Ishikawa (cell line): ENCODE results near the gene NTMT1.

Experiments used
- CEBPB ChIP-seq: IDR thresholded peaks from 2 replicates; pipeline ENCODE4 v1.6.1; 2012
- CREB1 ChIP-seq: IDR thresholded peaks from 2 replicates; pipeline ENCODE4 v1.6.1; 2012; ENCODE audit warnings: low read depth
- EGR1 ChIP-seq: IDR thresholded peaks from 2 replicates; pipeline ENCODE4 v1.6.1; 2012
- EP300 ChIP-seq: IDR thresholded peaks from 2 replicates; pipeline ENCODE4 v1.6.1; 2012; ENCODE audit warnings: borderline replicate concordance
- FOXM1 ChIP-seq: IDR thresholded peaks from 2 replicates; pipeline ENCODE4 v1.6.1; 2012; ENCODE audit warnings: low read depth, borderline replicate concordance
- NFIC ChIP-seq: IDR thresholded peaks from 2 replicates; pipeline ENCODE4 v1.6.1; 2012
- RAD21 ChIP-seq: IDR thresholded peaks from 2 replicates; pipeline ENCODE4 v1.6.1; 2012; ENCODE audit warnings: low read depth
- REST ChIP-seq: IDR thresholded peaks from 2 replicates; pipeline ENCODE4 v1.6.1; 2012; ENCODE audit warnings: low read depth, mild to moderate bottlenecking
- TAF1 ChIP-seq: IDR thresholded peaks from 2 replicates; pipeline ENCODE4 v1.6.1; 2012; ENCODE audit warnings: low read depth, mild to moderate bottlenecking
- TCF12 ChIP-seq: IDR thresholded peaks from 2 replicates; pipeline ENCODE4 v1.6.1; 2012; ENCODE audit warnings: low read depth
- TEAD4 ChIP-seq: IDR thresholded peaks from 2 replicates; pipeline ENCODE4 v1.6.1; 2012
- YY1 ChIP-seq: IDR thresholded peaks from 2 replicates; pipeline ENCODE4 v1.6.1; 2012; ENCODE audit warnings: low read depth
- ZBTB7A ChIP-seq: IDR thresholded peaks from 2 replicates; pipeline ENCODE4 v1.6.1; 2012; ENCODE audit warnings: low read depth
- TF ChIP-seq, protein P1 (sequence below): IDR thresholded peaks from 2 replicates; pipeline ENCODE4 v1.6.1; 2012
- TF ChIP-seq, protein P2 (sequence below): IDR thresholded peaks from 2 replicates; pipeline ENCODE4 v1.6.1; 2012

The NTMT1 gene

DNA sequence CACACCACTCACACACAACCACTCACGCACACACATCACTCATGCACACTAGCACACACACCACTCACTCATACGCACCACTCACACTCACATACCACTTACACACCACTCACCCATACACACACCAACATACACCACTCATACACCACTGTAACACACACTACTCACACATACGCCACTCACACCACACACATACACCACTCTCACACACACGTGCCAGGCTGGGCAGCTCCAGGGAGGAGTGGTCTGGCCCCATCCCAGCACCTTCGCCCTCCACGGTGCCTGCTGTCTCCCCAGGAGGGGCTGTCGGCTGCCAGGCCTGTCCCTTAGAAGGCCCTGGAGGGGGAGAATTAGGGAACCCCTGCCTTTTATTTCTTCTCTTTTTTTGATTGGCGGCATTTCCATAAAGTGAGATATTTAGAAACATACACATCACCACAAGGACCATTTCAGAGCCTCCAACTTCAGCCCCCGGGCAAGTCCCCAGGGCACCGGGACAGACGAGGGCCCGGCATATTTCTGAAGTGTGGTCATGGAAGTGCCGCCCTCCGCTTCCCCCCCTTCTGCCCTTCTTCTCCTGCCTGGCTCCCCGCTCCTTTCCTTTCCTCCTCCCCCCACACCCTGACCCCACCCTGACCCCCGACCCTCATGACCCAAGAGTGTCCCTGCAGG, 22.3 kb downstream of the NTMT1 start:
- TF ChIP-seq TAF1 (no peak), EP300 (no peak), NFIC (no peak), REST (no peak), YY1 (no peak)

DNA sequence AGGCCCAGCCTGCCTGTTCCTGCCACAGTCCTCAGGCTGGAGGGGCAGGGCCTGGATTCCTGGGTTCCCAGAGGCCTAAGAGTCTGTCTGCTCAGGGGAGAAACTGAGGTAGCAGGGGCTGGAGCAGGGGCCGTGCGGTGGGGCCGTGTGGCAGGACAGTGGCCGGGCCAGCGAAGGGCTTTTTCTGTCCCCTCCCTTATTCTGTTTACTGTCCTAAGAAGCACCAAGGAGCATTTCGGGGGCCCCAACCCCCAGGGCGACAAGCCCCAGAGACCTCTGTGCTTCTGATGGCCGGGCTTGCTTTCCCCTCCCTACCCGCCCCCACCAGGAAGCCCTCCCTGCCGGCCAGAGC, 22.8 kb downstream of the NTMT1 start:
- TF ChIP-seq EGR1 = no peak
- no peak for TF ChIP-seq YY1
- no peak for TF ChIP-seq CREB1
- no peak for TF ChIP-seq TEAD4
- TF ChIP-seq, protein P1, sequence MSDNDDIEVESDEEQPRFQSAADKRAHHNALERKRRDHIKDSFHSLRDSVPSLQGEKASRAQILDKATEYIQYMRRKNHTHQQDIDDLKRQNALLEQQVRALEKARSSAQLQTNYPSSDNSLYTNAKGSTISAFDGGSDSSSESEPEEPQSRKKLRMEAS = no peak
- TF ChIP-seq NFIC = no peak
- no peak for TF ChIP-seq RAD21
- no peak for TF ChIP-seq TCF12
- no peak for TF ChIP-seq FOXM1
- TF ChIP-seq TAF1 = no peak
- TF ChIP-seq REST = no peak
- no peak for TF ChIP-seq EP300
- no peak for TF ChIP-seq ZBTB7A

DNA sequence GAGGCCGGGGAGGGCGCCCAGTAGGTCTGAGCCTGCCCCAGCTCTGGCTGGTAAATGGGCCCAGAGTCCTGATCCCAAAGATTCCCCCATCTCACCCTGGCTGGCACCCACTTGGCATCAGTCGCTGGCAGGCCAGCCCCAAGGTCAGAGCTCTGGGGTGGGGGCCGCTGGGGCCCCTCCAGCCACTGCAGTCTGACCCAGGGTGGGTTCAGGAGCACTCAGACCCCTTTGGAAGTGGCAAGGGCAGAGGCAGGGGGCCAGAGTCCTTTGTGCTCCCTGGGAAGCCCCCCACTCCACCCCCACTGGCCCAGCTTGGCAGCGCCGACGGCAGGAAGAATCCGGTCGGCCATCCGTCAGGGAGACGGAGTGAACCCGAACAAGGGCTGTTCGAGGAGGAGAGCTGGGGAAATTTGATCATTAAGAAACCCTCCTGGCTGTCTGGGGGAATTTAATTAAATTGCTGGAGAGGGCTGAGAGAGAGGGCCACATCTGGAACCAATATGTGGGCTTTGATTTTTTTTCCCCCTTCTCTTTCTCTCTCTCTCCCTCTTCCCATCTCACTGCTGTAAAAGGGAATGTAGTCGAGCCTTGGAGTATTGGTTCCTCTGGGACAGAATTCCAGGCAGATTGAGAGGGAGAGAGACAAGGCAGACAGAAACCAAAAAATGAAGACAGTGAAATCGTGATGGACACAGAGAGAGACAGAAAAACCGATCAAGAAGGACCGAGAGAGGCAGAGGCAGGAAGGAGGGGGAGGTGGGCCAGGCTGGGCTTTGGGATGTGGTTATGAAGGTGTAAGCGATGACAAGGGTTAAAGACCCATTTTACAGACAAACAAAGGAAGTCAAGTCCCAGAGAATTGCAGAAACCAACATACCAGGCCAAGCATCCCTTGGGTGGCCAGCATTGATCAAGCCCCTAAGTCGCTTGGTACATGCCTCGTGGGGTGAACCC, 24.0 kb downstream of the NTMT1 start:
- no peak for TF ChIP-seq CEBPB

DNA sequence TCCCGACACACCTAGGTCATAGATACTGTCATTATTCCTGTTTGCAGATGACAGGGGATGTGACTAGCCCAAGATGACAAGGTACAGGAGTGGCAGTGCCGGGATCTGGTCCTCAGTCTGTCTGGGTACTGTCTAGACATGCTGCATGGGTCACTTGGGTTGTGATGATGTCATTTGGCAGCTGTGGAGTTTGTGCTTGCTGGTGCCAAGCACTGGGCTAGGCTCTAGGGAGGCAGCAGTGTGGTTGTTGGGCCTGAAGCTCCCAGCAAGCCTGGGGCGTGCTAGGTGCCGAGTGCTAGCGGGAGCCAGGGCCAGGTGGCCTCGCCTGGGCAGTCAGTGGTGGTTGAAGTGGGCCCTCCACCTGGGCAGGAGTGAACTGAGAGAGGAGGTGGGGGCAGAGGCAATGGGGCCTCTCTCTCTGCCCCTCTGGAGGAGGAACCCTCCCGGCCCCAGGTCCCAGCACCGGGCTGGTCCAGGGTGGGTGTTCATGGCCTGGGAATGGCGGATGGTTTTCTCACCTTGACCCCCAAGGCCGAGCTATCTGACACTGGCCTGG, 24.8 kb downstream of the NTMT1 start:
- TF ChIP-seq TCF12 (no peak), YY1 (no peak), TEAD4 (no peak), RAD21 (no peak), FOXM1 (no peak)

DNA sequence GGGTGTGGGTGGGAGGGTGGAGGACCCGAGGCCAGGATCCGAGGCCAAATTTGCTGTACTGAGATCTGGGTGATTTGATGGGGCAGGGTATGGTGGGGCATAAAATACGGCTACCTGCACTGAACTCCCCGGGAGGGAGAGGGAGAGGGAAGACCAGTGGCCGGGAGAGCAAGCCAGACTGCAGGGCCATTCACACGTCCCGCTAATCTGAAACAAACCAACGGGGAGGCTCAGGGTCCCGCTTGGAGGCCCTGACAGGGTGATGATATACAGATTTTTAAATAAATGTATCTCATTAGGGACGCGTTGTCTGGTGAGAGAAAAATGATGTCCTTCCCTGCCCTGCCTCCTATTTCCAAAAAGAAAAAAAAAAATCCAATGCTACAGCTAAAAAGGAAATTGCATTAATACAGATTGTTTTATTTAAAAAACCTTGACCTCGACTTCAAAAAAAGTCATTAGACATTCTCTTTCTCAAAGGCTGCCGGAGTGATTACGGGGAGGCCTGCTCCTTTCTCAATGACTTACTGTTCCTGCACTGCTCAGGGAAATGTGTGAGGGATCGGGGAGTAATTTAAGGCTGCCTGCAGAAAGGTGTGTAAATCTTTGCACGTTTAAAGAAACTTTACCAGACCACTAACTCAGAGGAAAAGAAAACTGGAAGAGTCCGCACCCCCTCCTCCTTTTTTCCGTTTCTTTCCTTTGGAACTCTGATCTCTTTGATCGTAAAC, 28.0 kb downstream of the NTMT1 start:
- TF ChIP-seq TEAD4 = no peak
- no peak for TF ChIP-seq CREB1
- TF ChIP-seq TAF1 = no peak
- no peak for TF ChIP-seq RAD21
- TF ChIP-seq EP300 = no peak
- TF ChIP-seq YY1 = no peak
- no peak for TF ChIP-seq NFIC
- TF ChIP-seq FOXM1 = no peak
- no peak for TF ChIP-seq ZBTB7A
- TF ChIP-seq, protein P1 = no peak
- TF ChIP-seq, protein P2, sequence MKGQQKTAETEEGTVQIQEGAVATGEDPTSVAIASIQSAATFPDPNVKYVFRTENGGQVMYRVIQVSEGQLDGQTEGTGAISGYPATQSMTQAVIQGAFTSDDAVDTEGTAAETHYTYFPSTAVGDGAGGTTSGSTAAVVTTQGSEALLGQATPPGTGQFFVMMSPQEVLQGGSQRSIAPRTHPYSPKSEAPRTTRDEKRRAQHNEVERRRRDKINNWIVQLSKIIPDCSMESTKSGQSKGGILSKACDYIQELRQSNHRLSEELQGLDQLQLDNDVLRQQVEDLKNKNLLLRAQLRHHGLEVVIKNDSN = no peak

GRCh38 chr9:129654554-129655040, 28.6 kb downstream of the NTMT1 start:
- TF ChIP-seq, protein P1 = no peak
- TF ChIP-seq RAD21 (no peak), CEBPB (no peak), EGR1 (no peak), FOXM1 (no peak), NFIC (no peak), YY1 (no peak), ZBTB7A (no peak), TEAD4 (no peak), TAF1 (no peak), EP300 (no peak), CREB1 (no peak)
- TF ChIP-seq, protein P2 = no peak
